ENCODE measurements around the gene DIP2A.

- TF ChIP-seq POLR2AphosphoS5 (IDR thresholded peaks at IDR 0.05; ENCODE audit: low read depth) (no peak), CTCF (conservative IDR thresholded peaks at IDR 0.05; ENCODE audit: low read depth in 2 of 2) (no peak), EZH2 (IDR thresholded peaks at IDR 0.05; ENCODE audit: low read depth, unreplicated experiment) (no peak), ETS1 (IDR thresholded peaks at IDR 0.05) (no peak), REST (IDR thresholded peaks at IDR 0.05; ENCODE audit: unreplicated experiment) (no peak), ZNF331 (CRISPR knock-in tag; IDR thresholded peaks at IDR 0.05; ENCODE audit: low read depth) (no peak), EZH2phosphoT487 (IDR thresholded peaks at IDR 0.05; ENCODE audit: unreplicated experiment) (no peak), CREB1 (CRISPR knock-in tag; IDR thresholded peaks at IDR 0.05; ENCODE audit: low read depth) (no peak), ZNF114 (CRISPR knock-in tag; IDR thresholded peaks at IDR 0.05) (no peak), JUNB (IDR thresholded peaks at IDR 0.05; ENCODE audit: unreplicated experiment) (no peak)
Measured at GRCh38 chr21:46482225-46482845, 23.6 kb downstream of the DIP2A start.

Data from GM23338 (cell line).